ENCODE data around the gene RAPGEF4.

- TF ChIP-seq, protein P1, sequence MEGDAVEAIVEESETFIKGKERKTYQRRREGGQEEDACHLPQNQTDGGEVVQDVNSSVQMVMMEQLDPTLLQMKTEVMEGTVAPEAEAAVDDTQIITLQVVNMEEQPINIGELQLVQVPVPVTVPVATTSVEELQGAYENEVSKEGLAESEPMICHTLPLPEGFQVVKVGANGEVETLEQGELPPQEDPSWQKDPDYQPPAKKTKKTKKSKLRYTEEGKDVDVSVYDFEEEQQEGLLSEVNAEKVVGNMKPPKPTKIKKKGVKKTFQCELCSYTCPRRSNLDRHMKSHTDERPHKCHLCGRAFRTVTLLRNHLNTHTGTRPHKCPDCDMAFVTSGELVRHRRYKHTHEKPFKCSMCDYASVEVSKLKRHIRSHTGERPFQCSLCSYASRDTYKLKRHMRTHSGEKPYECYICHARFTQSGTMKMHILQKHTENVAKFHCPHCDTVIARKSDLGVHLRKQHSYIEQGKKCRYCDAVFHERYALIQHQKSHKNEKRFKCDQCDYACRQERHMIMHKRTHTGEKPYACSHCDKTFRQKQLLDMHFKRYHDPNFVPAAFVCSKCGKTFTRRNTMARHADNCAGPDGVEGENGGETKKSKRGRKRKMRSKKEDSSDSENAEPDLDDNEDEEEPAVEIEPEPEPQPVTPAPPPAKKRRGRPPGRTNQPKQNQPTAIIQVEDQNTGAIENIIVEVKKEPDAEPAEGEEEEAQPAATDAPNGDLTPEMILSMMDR (IDR thresholded peaks at IDR 0.05 in 2 of 3, conservative IDR thresholded peaks at IDR 0.05 in 1 of 3; ENCODE audit: borderline replicate concordance in 1 of 3, insufficient read depth in 1 of 3, low read depth in 2 of 3, low read length in 2 of 3): no peak
- TF ChIP-seq EZH2phosphoT487 (IDR thresholded peaks at IDR 0.05; ENCODE audit: borderline replicate concordance) (no peak), MAX (IDR thresholded peaks at IDR 0.05) (no peak), JUND (IDR thresholded peaks at IDR 0.05) (peak; percentile 96), FOSL1 (IDR thresholded peaks at IDR 0.05; ENCODE audit: low read depth) (peak; percentile 97), SP1 (IDR thresholded peaks at IDR 0.05; ENCODE audit: low read depth) (peak; percentile 63)
- TF ChIP-seq, protein P2, sequence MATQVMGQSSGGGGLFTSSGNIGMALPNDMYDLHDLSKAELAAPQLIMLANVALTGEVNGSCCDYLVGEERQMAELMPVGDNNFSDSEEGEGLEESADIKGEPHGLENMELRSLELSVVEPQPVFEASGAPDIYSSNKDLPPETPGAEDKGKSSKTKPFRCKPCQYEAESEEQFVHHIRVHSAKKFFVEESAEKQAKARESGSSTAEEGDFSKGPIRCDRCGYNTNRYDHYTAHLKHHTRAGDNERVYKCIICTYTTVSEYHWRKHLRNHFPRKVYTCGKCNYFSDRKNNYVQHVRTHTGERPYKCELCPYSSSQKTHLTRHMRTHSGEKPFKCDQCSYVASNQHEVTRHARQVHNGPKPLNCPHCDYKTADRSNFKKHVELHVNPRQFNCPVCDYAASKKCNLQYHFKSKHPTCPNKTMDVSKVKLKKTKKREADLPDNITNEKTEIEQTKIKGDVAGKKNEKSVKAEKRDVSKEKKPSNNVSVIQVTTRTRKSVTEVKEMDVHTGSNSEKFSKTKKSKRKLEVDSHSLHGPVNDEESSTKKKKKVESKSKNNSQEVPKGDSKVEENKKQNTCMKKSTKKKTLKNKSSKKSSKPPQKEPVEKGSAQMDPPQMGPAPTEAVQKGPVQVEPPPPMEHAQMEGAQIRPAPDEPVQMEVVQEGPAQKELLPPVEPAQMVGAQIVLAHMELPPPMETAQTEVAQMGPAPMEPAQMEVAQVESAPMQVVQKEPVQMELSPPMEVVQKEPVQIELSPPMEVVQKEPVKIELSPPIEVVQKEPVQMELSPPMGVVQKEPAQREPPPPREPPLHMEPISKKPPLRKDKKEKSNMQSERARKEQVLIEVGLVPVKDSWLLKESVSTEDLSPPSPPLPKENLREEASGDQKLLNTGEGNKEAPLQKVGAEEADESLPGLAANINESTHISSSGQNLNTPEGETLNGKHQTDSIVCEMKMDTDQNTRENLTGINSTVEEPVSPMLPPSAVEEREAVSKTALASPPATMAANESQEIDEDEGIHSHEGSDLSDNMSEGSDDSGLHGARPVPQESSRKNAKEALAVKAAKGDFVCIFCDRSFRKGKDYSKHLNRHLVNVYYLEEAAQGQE (IDR thresholded peaks at IDR 0.05; ENCODE audit: low read depth): no peak
Observed at GRCh38 chr2:172698041-172698863, 37.4 kb upstream of the RAPGEF4 start.
